Lower lobe of right lung (tissue), 2 donors: ENCODE data around the gene PTPRT. TPM values are rescaled to one million over a fixed set of nuclear protein-coding genes. Genes with fewer than 3 reads are reported as not detected.

Source experiments
- ATAC-seq, 2 donors: fragments of 200-7000 bp; cut with Tn5 transposase; one replicate each; pipeline ENCODE4 v1.9.1; 2020 to 2022; ENCODE audit warnings: mild to moderate bottlenecking in 2 of 2, moderate library complexity in 2 of 2
- DNase-seq: peaks from one replicate; pipeline ENCODE4 v3.0.0-alpha.2; 2020
- H3K27ac ChIP-seq: fragments of 200-600 bp; one replicate; pipeline ENCODE4 v1.8.0; 2022
- H3K27me3 ChIP-seq: fragments of 200-600 bp; one replicate; pipeline ENCODE4 v1.8.0; 2022; ENCODE audit warnings: low read depth
- H3K36me3 ChIP-seq: fragments of 200-600 bp; one replicate; pipeline ENCODE4 v1.8.0; 2022; ENCODE audit warnings: mild to moderate bottlenecking
- H3K4me1 ChIP-seq: fragments of 200-600 bp; one replicate; pipeline ENCODE4 v1.8.0; 2022
- H3K4me3 ChIP-seq: fragments of 200-600 bp; one replicate; pipeline ENCODE4 v1.8.0; 2022; ENCODE audit warnings: mild to moderate bottlenecking
- H3K9me3 ChIP-seq: fragments of 200-600 bp; one replicate; pipeline ENCODE4 v1.8.0; 2022
- intact Hi-C: fragments of 100-400 bp; cut with DNase I; formaldehyde crosslinking; loops from one replicate; pipeline ENCODE4 v1.11.0; 2022
- total RNA-seq: library from RNA; stranded (reverse); fragmentation: NEBNext Ultra II Directional; extraction: Animal tissue kit (Norgen Biotek cat#: 25700); gene quantifications from one replicate; pipeline ENCODE4 v1.2.1, GENCODE V29; 2021
- TF ChIP-seq, protein P1 (sequence below): fragments of 200-600 bp; IDR thresholded peaks from one replicate; pipeline ENCODE4 v1.8.0; 2022; ENCODE audit warnings: antibody characterized with exemption, mild to moderate bottlenecking
- donor health status: DM: no; HTN: yes; CAD: no; lungs with severe emphysema.

The PTPRT gene
- total RNA-seq, 1 donor from 2014 or later, result 8.0 TPM

DNA sequence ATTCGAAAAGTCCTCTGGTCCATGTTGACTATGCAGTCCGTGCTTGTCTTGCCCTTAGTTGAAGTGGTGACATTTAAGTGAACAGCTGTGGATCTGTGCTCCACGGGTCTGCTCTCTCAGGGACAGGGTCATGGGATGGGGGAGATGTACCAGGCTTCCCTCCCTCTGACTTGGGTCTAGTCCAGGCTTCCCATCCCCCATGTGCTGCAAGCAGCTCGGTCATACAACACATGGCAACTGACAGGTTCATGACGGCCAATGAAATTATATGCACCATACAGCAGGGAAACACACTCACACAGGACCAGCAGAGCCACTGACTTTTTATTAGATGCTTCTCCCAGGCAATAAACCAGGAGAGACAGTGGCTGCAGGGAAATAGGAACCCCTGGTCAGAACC is 201.4 kb downstream of the PTPRT start:
- Histone ChIP-seq H3K4me1 (no peaks in the 10 kb centered on the region), H3K36me3 (no peaks in the 10 kb centered on the region), H3K27ac (no peak overlapping the region), H3K4me3 (no peak overlapping the region), H3K27me3 (no peaks in the 10 kb centered on the region), H3K9me3 (no peaks in the 10 kb centered on the region)
- ATAC-seq (no peak), DNase-seq (no peak)
- TF ChIP-seq, protein P1, sequence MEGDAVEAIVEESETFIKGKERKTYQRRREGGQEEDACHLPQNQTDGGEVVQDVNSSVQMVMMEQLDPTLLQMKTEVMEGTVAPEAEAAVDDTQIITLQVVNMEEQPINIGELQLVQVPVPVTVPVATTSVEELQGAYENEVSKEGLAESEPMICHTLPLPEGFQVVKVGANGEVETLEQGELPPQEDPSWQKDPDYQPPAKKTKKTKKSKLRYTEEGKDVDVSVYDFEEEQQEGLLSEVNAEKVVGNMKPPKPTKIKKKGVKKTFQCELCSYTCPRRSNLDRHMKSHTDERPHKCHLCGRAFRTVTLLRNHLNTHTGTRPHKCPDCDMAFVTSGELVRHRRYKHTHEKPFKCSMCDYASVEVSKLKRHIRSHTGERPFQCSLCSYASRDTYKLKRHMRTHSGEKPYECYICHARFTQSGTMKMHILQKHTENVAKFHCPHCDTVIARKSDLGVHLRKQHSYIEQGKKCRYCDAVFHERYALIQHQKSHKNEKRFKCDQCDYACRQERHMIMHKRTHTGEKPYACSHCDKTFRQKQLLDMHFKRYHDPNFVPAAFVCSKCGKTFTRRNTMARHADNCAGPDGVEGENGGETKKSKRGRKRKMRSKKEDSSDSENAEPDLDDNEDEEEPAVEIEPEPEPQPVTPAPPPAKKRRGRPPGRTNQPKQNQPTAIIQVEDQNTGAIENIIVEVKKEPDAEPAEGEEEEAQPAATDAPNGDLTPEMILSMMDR, result no peak
- intact Hi-C loops, result no loop called here

DNA sequence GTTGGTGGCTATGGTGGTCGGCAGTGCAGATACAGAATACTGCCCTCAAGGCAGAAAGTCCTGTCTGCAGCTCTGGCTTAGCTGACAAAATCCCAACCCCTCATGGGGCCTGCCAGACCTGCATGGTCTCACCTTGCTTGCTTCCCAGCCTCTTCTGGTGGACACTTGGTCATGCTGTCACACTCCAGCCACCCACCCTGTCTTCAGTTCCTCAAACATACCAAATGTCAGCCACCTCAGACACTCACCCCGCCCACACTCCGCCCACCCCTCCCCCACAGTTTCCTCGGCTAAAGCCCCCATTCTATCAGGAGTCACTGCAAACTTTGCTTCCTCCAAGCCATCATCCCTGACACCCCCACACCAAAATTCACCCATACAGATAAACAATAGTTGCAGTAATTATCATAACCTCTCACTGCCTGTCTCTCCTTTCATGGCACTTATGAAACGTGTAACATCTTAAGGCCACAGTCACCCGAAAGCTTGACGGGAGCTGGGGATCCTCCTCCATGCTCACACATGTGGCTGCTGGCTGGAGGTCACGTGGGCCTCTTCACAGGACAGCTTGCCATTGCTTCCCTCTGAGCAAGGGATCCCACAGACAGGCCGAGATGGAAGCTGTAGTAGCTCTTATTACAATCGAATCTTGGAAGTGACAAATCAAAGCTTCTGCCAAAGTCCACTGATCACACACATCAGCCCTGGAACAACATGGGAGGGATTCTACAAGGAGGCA is 202.2 kb downstream of the PTPRT start:
- Histone ChIP-seq H3K27me3 (no peaks in the 10 kb centered on the region), H3K27ac (no peak overlapping the region), H3K9me3 (no peaks in the 10 kb centered on the region), H3K4me1 (no peaks in the 10 kb centered on the region), H3K36me3 (no peaks in the 10 kb centered on the region), H3K4me3 (no peak overlapping the region)
- DNase-seq (no peak), ATAC-seq (no peak)
- TF ChIP-seq, protein P1, result no peak
- intact Hi-C loops, result no loop called here

- ATAC-seq, result no peak
- H3K27ac ChIP-seq, result no peak overlapping the region
- H3K4me1 ChIP-seq, result no peaks in the 10 kb centered on the region
- no peaks in the 10 kb centered on the region for H3K9me3 ChIP-seq
- no peak for DNase-seq
- intact Hi-C loops, result no loop called here
- H3K27me3 ChIP-seq, result no peaks in the 10 kb centered on the region
- H3K36me3 ChIP-seq, result no peaks in the 10 kb centered on the region
- TF ChIP-seq, protein P1, result no peak
- H3K4me3 ChIP-seq, result no peak overlapping the region
Measured at GRCh38 chr20:42986143-42986773, 203.4 kb downstream of the PTPRT start.

DNA sequence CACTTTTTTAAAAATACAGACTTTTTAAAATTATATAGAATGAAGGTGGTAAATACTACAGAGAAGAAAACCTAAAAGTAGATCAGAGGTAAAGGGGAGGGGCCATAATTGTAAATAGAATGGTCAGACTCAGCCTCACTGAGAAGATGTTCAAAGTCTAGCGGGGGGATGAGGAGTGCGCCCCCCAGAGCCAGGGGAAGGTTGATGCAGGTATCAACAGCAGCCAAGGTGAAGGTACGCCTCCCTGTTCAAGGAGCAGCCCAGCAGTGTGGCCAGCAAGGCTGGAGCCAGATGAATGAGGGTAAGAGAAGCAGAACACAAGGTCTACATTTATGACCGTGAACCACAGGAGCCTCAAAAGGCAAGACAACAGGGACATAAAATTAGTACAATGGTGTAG is 204.1 kb downstream of the PTPRT start:
- no peak for DNase-seq
- Histone ChIP-seq H3K27me3 (no peaks in the 10 kb centered on the region), H3K36me3 (no peaks in the 10 kb centered on the region), H3K4me1 (no peaks in the 10 kb centered on the region), H3K4me3 (no peak overlapping the region), H3K27ac (no peak overlapping the region), H3K9me3 (no peaks in the 10 kb centered on the region)
- no peak for ATAC-seq
- TF ChIP-seq, protein P1, result no peak
- intact Hi-C loops, result no loop called here

DNA sequence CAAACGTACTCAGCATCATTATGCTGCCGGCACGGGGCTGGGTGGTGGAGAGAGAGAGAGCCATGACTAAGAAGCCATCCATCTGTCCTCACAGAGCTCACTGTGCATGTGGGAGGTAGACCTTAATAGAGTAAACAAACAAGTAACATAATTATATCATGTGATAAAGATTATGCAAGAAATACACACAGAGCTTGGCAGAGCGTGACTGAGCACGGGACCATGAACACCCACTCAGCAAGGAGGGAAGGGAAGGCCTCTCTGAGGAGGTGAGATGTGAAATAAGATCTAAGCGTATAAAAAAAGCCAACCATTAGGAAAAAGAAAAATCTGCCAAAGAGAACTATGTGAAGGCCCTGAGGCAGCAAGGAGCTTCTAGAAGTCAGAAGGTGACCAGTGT is 207.5 kb downstream of the PTPRT start:
- DNase-seq (no peak), ATAC-seq (no peak)
- no peaks in the 10 kb centered on the region for H3K27me3 ChIP-seq
- H3K4me1 ChIP-seq, result no peaks in the 10 kb centered on the region
- intact Hi-C loops, result no loop called here
- H3K36me3 ChIP-seq, result no peaks in the 10 kb centered on the region
- H3K4me3 ChIP-seq, result no peak overlapping the region
- no peaks in the 10 kb centered on the region for H3K9me3 ChIP-seq
- TF ChIP-seq, protein P1, result no peak
- H3K27ac ChIP-seq, result no peak overlapping the region
